Gastrocnemius medialis (tissue), 4 donors: ENCODE results near the gene LY6G5C.

Experiments used
- CTCF ChIP-seq, 5 experiments: fragments of 450-650 bp in 3 of 5; fragments of 200-600 bp in 2 of 5; sonication (generic) in 2 of 5; IDR thresholded peaks in 4 of 5; conservative IDR thresholded peaks in 1 of 5; 1 replicate in 4 of 5; 2 replicates in 1 of 5; pipeline ENCODE4 v1.5.1; 2016 to 2019; ENCODE audit warnings: antibody characterized with exemption in 5 of 5, mild to moderate bottlenecking in 3 of 5, moderate library complexity in 3 of 5
- POLR2A ChIP-seq, 2 donors: fragments of 450-650 bp; IDR thresholded peaks; one replicate each; pipeline ENCODE4 v1.6.1; 2017; ENCODE audit warnings: antibody characterized with exemption in 2 of 2, mild to moderate bottlenecking in 2 of 2, moderate library complexity in 2 of 2

GRCh38 chr6:31636698-31637596, 43.9 kb downstream of the LY6G5C start:
- TF ChIP-seq POLR2A (IDR thresholded peaks at IDR 0.05) (no peak), CTCF (IDR thresholded peaks at IDR 0.05 in 4 of 5, conservative IDR thresholded peaks at IDR 0.05 in 1 of 5) (no peak)
